ENCODE measurements around the gene IVL. TPM values are rescaled to one million over a fixed set of nuclear protein-coding genes. Genes with fewer than 3 reads are reported as not detected.

The IVL gene
- total RNA-seq, 4 donors from 2014 or later: not detected

DNA sequence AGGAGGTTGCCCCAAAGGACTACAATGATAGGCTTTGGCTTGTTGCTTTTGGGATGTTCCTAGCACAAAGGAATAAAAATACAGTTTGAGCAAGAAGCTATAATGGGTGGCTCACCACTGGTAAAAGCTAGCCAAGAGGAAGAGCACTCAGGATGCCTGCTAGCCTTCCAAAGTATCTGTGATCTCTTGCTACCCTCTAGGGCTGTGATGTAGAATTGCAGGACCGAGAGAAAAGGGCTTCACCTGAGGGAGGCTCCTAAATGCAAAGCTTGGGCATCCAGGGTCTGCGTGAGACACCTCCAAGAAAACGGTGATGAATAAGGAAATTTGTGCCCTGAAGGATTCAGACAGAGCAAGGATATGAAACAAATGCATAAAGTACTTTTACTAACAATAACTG, 17.7 kb downstream of the IVL start:
- TF ChIP-seq, protein P1, sequence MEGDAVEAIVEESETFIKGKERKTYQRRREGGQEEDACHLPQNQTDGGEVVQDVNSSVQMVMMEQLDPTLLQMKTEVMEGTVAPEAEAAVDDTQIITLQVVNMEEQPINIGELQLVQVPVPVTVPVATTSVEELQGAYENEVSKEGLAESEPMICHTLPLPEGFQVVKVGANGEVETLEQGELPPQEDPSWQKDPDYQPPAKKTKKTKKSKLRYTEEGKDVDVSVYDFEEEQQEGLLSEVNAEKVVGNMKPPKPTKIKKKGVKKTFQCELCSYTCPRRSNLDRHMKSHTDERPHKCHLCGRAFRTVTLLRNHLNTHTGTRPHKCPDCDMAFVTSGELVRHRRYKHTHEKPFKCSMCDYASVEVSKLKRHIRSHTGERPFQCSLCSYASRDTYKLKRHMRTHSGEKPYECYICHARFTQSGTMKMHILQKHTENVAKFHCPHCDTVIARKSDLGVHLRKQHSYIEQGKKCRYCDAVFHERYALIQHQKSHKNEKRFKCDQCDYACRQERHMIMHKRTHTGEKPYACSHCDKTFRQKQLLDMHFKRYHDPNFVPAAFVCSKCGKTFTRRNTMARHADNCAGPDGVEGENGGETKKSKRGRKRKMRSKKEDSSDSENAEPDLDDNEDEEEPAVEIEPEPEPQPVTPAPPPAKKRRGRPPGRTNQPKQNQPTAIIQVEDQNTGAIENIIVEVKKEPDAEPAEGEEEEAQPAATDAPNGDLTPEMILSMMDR (IDR thresholded peaks at IDR 0.05): no peak
- no peak for DNase-seq (ENCODE audit: low spot score)
- ATAC-seq (ENCODE audit: low FRiP score): no peak

DNA sequence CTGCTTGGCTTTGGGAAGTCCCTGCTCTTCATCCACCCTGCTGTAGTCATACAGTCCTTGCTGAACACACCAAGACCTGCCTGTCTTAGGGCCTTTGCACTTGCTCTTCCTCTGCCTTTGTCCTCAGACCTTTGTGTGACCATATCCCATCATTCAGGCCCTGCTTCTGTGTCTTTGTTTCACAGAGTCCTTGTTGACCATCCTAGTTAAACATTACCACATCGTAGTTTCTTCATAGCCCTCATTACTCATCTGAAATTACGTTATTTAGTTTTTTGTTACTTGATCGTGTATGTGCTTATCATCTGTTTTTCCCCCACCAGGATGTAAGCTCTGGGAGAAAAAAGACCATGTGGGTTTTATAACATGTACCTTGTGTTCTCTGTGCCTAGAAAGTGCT, 20.3 kb downstream of the IVL start:
- no peak for ATAC-seq (ENCODE audit: low FRiP score)
- no peak for DNase-seq (ENCODE audit: low spot score)
- TF ChIP-seq, protein P1 (IDR thresholded peaks at IDR 0.05): no peak

DNA sequence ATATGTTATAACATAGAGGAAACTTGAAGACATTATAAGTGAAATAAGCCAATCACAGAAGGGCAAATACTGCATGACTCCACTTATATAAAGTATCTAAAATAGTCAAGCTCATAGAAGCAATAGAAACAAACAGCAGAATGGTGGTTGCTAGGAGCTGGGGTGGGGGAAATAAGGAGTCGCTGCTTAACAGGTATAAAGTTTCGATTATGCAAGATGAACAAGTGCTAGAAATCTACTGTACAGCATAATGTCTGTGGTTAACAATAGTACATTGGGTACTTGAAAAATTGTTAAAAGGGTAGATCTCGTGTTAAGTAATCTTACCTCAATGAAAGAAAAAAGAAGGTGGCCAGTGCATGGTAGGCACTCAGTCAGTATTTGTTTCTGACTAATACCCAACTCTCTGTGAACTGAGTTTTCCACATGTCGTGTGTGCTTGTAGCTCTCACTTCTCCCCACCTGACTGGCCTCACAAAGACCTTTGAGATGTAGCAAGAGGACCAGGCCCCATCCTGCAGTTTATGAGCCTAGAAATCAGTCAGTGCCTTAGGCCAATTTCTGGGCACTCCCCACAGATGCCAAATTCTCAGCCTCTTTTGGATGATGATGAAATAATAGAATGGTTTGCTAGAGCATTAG, 23.9 kb downstream of the IVL start:
- TF ChIP-seq, protein P1 (IDR thresholded peaks at IDR 0.05): no peak

GRCh38 chr1:152933196-152933595, 24.9 kb downstream of the IVL start:
- TF ChIP-seq, protein P1 (IDR thresholded peaks at IDR 0.05): no peak
- DNase-seq (ENCODE audit: low spot score) (no peak), ATAC-seq (ENCODE audit: low FRiP score) (no peak)

More for the DNA sequence above, 23.9 kb downstream of the IVL start:
- ATAC-seq (ENCODE audit: low FRiP score): no peak
- no peak for DNase-seq (ENCODE audit: low spot score)

DNA sequence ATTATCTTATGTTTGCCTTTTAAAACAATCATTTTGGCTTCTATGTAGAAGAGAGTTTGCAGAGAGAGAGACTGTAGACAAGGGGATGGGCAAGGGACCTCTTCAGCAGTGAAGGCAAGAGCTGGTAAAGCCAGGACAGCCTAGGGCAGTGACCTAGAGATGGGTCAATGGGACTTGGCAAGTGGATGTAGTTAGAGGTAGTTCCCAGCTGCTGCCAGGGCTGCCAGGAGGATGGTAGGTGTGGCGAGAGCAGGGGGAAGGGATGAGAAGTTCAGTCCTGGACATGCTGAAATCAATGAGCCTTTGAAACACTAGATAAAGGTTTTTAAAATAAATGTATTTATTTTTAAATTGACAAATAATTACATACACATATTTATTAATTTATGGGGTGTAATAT, 32.3 kb downstream of the IVL start:
- DNase-seq (ENCODE audit: low spot score): no peak
- ATAC-seq (ENCODE audit: low FRiP score): no peak

DNA sequence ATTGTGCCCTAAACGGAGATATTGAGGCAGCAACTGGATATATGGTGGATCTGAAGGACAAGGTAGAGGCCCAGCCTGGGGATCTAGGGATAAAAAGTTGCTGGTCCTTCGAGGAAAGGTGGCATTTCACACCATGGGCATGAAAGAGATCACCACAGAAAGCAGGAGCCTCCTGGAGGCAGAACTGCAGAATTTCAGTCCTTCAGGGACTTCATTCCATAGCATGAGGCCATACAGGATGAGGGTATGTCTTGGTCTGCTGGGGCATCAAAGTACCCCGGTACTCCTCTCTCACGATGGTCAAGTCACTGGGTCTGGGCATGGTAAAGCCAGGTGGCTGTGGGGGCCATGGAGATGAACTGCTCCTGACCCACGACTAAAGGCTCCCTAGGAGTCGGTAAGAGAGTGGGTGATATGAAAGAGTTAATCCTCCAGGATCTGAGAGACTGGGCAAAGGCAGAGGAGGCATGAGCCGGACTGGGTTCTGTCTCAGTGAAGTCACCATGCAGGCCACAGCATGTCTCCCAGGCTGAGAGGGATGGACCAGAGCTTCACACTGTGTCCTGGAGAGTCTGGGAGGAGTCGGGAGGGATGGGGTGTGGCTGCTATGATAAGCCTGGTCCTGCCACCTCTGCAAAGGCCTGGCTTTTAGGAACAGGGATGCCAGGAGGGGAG, 32.8 kb downstream of the IVL start:
- TF ChIP-seq, protein P1 (IDR thresholded peaks at IDR 0.05): no peak
- ATAC-seq (ENCODE audit: low FRiP score) (no peak), DNase-seq (ENCODE audit: low spot score) (no peak)

More for the DNA sequence above, 32.3 kb downstream of the IVL start:
- TF ChIP-seq, protein P1 (IDR thresholded peaks at IDR 0.05): no peak

GRCh38 chr1:152942161-152942560, 33.8 kb downstream of the IVL start:
- ATAC-seq (ENCODE audit: low FRiP score) (no peak), DNase-seq (ENCODE audit: low spot score) (no peak)
- TF ChIP-seq, protein P1 (IDR thresholded peaks at IDR 0.05): no peak

Measured in omental fat pad (tissue), 4 donors.